ENCODE measurements around the gene ABHD16A. TPM values are rescaled to one million over a fixed set of nuclear protein-coding genes. Genes with fewer than 3 reads are reported as not detected.
A peak's percentile ranks its signal among the peaks of the same experiment; 100 is the strongest.

The ABHD16A gene
- total and polyA plus RNA-seq, 10 of the 15 experiments (the other 5 are each of a cell fraction or from before 2014, with no cell fraction given), result 7.5 to 43.0 (median 32.9) TPM

DNA sequence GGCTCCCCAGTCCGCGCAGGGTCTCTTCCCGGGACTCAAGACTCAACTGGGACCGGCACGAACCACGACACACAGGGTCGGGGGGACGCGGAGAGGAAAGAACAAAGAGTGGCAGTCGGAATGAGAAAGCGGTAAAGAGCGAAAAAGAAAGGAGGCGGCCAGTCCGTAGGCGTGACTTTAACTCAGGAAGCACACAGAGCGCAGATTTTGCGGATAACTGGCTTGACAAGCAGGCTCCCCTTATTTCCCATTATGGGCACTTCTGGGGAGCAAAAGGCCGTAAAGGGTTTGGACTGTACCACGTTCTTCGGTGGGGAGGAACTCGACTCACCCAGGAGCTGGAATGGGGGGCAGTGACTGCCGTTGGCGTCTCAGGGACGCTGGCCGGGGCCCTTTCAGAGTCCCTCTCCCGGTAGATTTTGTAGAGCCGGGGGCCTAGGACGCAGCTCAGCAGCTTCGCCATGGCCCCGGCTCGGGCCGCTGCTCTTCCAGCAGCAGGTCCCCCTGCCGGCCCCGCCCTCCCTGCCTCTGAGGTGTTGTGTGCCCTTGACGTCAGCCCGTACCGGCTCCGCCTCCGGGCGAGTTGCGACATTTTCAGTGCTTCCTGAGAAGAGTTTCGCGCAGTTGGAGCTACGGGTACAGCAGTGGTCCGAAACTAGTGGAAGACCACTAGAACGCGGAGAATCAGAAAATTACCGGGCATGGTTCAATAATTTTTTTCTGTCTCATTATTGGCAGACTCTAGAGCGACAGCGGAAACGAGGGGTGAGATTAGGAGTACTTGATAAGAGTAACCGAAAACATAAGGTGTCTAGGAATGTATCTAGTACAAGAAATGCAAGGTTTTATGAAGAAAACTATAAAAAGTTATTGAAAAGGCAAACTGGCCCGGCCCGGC lies at the start of gene ABHD16A (continued):
- TF ChIP-seq NFYB (IDR thresholded peaks at IDR 0.05; ENCODE audit: insufficient read depth, low read depth, low read length), result 0 out of 2 replicates have a peak, but pooled peaks have one; percentile 8
- no peak for TF ChIP-seq ZNF384 (IDR thresholded peaks at IDR 0.05; ENCODE audit: borderline replicate concordance, low read depth, low read length)
- no peak for TF ChIP-seq SPI1 (IDR thresholded peaks at IDR 0.05; ENCODE audit: borderline replicate concordance, insufficient read depth, low read depth, low read length)
- TF ChIP-seq, protein P1, sequence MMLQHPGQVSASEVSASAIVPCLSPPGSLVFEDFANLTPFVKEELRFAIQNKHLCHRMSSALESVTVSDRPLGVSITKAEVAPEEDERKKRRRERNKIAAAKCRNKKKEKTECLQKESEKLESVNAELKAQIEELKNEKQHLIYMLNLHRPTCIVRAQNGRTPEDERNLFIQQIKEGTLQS (IDR thresholded peaks at IDR 0.05; ENCODE audit: borderline replicate concordance, extremely low read depth, low read depth, low read length), result no peak
- 0 out of 3 replicates have a peak, but pooled peaks of 1 of the 2 experiments have one; percentile 4 for TF ChIP-seq EGR1 (IDR thresholded peaks at IDR 0.05; ENCODE audit: borderline replicate concordance in 1 of 2, low read depth in 2 of 2, low read length in 2 of 2)
- TF ChIP-seq SREBF1 (IDR thresholded peaks at IDR 0.05; ENCODE audit: low read length), result peak; percentile 91
- TF ChIP-seq EP300 (IDR thresholded peaks at IDR 0.05; ENCODE audit: borderline replicate concordance in 1 of 2, control insufficient read depth in 1 of 2, low read depth in 2 of 2, low read length in 2 of 2), result no peak
- peak; percentile 88 to 93 for TF ChIP-seq BHLHE40 (IDR thresholded peaks at IDR 0.05; ENCODE audit: borderline replicate concordance in 1 of 2, low read depth in 2 of 2, low read length in 1 of 2)
- TF ChIP-seq, protein P2, sequence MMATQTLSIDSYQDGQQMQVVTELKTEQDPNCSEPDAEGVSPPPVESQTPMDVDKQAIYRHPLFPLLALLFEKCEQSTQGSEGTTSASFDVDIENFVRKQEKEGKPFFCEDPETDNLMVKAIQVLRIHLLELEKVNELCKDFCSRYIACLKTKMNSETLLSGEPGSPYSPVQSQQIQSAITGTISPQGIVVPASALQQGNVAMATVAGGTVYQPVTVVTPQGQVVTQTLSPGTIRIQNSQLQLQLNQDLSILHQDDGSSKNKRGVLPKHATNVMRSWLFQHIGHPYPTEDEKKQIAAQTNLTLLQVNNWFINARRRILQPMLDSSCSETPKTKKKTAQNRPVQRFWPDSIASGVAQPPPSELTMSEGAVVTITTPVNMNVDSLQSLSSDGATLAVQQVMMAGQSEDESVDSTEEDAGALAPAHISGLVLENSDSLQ (IDR thresholded peaks at IDR 0.05), result peak; percentile 55
- no peak for TF ChIP-seq SUZ12 (IDR thresholded peaks at IDR 0.05; ENCODE audit: unreplicated experiment)
- TF ChIP-seq, protein P3, sequence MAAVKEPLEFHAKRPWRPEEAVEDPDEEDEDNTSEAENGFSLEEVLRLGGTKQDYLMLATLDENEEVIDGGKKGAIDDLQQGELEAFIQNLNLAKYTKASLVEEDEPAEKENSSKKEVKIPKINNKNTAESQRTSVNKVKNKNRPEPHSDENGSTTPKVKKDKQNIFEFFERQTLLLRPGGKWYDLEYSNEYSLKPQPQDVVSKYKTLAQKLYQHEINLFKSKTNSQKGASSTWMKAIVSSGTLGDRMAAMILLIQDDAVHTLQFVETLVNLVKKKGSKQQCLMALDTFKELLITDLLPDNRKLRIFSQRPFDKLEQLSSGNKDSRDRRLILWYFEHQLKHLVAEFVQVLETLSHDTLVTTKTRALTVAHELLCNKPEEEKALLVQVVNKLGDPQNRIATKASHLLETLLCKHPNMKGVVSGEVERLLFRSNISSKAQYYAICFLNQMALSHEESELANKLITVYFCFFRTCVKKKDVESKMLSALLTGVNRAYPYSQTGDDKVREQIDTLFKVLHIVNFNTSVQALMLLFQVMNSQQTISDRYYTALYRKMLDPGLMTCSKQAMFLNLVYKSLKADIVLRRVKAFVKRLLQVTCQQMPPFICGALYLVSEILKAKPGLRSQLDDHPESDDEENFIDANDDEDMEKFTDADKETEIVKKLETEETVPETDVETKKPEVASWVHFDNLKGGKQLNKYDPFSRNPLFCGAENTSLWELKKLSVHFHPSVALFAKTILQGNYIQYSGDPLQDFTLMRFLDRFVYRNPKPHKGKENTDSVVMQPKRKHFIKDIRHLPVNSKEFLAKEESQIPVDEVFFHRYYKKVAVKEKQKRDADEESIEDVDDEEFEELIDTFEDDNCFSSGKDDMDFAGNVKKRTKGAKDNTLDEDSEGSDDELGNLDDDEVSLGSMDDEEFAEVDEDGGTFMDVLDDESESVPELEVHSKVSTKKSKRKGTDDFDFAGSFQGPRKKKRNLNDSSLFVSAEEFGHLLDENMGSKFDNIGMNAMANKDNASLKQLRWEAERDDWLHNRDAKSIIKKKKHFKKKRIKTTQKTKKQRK (IDR thresholded peaks at IDR 0.05; ENCODE audit: low read depth, low read length), result no peak
- TF ChIP-seq, protein P4, sequence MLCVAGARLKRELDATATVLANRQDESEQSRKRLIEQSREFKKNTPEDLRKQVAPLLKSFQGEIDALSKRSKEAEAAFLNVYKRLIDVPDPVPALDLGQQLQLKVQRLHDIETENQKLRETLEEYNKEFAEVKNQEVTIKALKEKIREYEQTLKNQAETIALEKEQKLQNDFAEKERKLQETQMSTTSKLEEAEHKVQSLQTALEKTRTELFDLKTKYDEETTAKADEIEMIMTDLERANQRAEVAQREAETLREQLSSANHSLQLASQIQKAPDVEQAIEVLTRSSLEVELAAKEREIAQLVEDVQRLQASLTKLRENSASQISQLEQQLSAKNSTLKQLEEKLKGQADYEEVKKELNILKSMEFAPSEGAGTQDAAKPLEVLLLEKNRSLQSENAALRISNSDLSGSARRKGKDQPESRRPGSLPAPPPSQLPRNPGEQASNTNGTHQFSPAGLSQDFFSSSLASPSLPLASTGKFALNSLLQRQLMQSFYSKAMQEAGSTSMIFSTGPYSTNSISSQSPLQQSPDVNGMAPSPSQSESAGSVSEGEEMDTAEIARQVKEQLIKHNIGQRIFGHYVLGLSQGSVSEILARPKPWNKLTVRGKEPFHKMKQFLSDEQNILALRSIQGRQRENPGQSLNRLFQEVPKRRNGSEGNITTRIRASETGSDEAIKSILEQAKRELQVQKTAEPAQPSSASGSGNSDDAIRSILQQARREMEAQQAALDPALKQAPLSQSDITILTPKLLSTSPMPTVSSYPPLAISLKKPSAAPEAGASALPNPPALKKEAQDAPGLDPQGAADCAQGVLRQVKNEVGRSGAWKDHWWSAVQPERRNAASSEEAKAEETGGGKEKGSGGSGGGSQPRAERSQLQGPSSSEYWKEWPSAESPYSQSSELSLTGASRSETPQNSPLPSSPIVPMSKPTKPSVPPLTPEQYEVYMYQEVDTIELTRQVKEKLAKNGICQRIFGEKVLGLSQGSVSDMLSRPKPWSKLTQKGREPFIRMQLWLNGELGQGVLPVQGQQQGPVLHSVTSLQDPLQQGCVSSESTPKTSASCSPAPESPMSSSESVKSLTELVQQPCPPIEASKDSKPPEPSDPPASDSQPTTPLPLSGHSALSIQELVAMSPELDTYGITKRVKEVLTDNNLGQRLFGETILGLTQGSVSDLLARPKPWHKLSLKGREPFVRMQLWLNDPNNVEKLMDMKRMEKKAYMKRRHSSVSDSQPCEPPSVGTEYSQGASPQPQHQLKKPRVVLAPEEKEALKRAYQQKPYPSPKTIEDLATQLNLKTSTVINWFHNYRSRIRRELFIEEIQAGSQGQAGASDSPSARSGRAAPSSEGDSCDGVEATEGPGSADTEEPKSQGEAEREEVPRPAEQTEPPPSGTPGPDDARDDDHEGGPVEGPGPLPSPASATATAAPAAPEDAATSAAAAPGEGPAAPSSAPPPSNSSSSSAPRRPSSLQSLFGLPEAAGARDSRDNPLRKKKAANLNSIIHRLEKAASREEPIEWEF (IDR thresholded peaks at IDR 0.05; ENCODE audit: insufficient replicate concordance, low read depth, low read length), result no peak
- no peak for TF ChIP-seq HDAC6 (IDR thresholded peaks at IDR 0.05; ENCODE audit: unreplicated experiment)
- no peak for TF ChIP-seq ZNF207 (IDR thresholded peaks at IDR 0.05; ENCODE audit: borderline replicate concordance)
- no peak for TF ChIP-seq SUPT20H (IDR thresholded peaks at IDR 0.05; ENCODE audit: borderline replicate concordance, control insufficient read depth, low read depth, low read length)
- no peak for TF ChIP-seq ZZZ3 (IDR thresholded peaks at IDR 0.05; ENCODE audit: control insufficient read depth, insufficient read length, low read depth)
